ENCODE data around the gene RAB3GAP1.

The RAB3GAP1 gene

GRCh38 chr2:135037831-135038230, 14.3 kb upstream of the RAB3GAP1 start:
- TF ChIP-seq GATA2 (IDR thresholded peaks at IDR 0.05; ENCODE audit: low read depth, low read length) (no peak), GATA3 (IDR thresholded peaks at IDR 0.05; ENCODE audit: low read depth, low read length) (no peak)

- no peak for TF ChIP-seq GATA3 (IDR thresholded peaks at IDR 0.05; ENCODE audit: low read depth, low read length)
- TF ChIP-seq GATA2 (IDR thresholded peaks at IDR 0.05; ENCODE audit: low read depth, low read length) = no peak
Measured at GRCh38 chr2:135043345-135043744, 8.7 kb upstream of the RAB3GAP1 start.

- no peak for TF ChIP-seq GATA3 (IDR thresholded peaks at IDR 0.05; ENCODE audit: low read depth, low read length)
- no peak for TF ChIP-seq GATA2 (IDR thresholded peaks at IDR 0.05; ENCODE audit: low read depth, low read length)
Measured at GRCh38 chr2:135047300-135047699, 4.8 kb upstream of the RAB3GAP1 start, which contains the start of gene MAP3K19. MAP3K19 (minus strand) TSS chr2:135047447; CDS start chr2:135024647, 22,800 bp downstream.

- TF ChIP-seq GATA2 (IDR thresholded peaks at IDR 0.05; ENCODE audit: low read depth, low read length) (no peak), GATA3 (IDR thresholded peaks at IDR 0.05; ENCODE audit: low read depth, low read length) (no peak)
Measured at GRCh38 chr2:135048122-135048521, 4.0 kb upstream of the RAB3GAP1 start.

GRCh38 chr2:135050132-135050531, 2.0 kb upstream of the RAB3GAP1 start:
- TF ChIP-seq GATA2 (IDR thresholded peaks at IDR 0.05; ENCODE audit: low read depth, low read length) (no peak), GATA3 (IDR thresholded peaks at IDR 0.05; ENCODE audit: low read depth, low read length) (no peak)

GRCh38 chr2:135050684-135051083, 1.4 kb upstream of the RAB3GAP1 start:
- TF ChIP-seq GATA2 (IDR thresholded peaks at IDR 0.05; ENCODE audit: low read depth, low read length) = no peak
- TF ChIP-seq GATA3 (IDR thresholded peaks at IDR 0.05; ENCODE audit: low read depth, low read length) = no peak

GRCh38 chr2:135052997-135053474, 944 bp downstream of the RAB3GAP1 start:
- no peak for TF ChIP-seq GATA2 (IDR thresholded peaks at IDR 0.05; ENCODE audit: low read depth, low read length)
- TF ChIP-seq GATA3 (IDR thresholded peaks at IDR 0.05; ENCODE audit: low read depth, low read length) = no peak

- TF ChIP-seq GATA2 (IDR thresholded peaks at IDR 0.05; ENCODE audit: low read depth, low read length) (no peak), GATA3 (IDR thresholded peaks at IDR 0.05; ENCODE audit: low read depth, low read length) (no peak)
Measured at GRCh38 chr2:135055182-135055786, 3.2 kb downstream of the RAB3GAP1 start.

GRCh38 chr2:135056790-135057189, 4.7 kb downstream of the RAB3GAP1 start:
- TF ChIP-seq GATA3 (IDR thresholded peaks at IDR 0.05; ENCODE audit: low read depth, low read length) (no peak), GATA2 (IDR thresholded peaks at IDR 0.05; ENCODE audit: low read depth, low read length) (no peak)

GRCh38 chr2:135059577-135059976, 7.5 kb downstream of the RAB3GAP1 start:
- TF ChIP-seq GATA2 (IDR thresholded peaks at IDR 0.05; ENCODE audit: low read depth, low read length) = no peak
- TF ChIP-seq GATA3 (IDR thresholded peaks at IDR 0.05; ENCODE audit: low read depth, low read length) = no peak

GRCh38 chr2:135063210-135063609, 11.1 kb downstream of the RAB3GAP1 start:
- no peak for TF ChIP-seq GATA3 (IDR thresholded peaks at IDR 0.05; ENCODE audit: low read depth, low read length)
- TF ChIP-seq GATA2 (IDR thresholded peaks at IDR 0.05; ENCODE audit: low read depth, low read length) = no peak

- TF ChIP-seq GATA3 (IDR thresholded peaks at IDR 0.05; ENCODE audit: low read depth, low read length) (no peak), GATA2 (IDR thresholded peaks at IDR 0.05; ENCODE audit: low read depth, low read length) (no peak)
Measured at GRCh38 chr2:135064149-135064548, 12.1 kb downstream of the RAB3GAP1 start.

GRCh38 chr2:135066710-135067109, 14.6 kb downstream of the RAB3GAP1 start:
- TF ChIP-seq GATA3 (IDR thresholded peaks at IDR 0.05; ENCODE audit: low read depth, low read length) (no peak), GATA2 (IDR thresholded peaks at IDR 0.05; ENCODE audit: low read depth, low read length) (no peak)

GRCh38 chr2:135072125-135072997, 20.3 kb downstream of the RAB3GAP1 start:
- no peak for TF ChIP-seq GATA3 (IDR thresholded peaks at IDR 0.05; ENCODE audit: low read depth, low read length)
- TF ChIP-seq GATA2 (IDR thresholded peaks at IDR 0.05; ENCODE audit: low read depth, low read length) = no peak

- TF ChIP-seq GATA2 (IDR thresholded peaks at IDR 0.05; ENCODE audit: low read depth, low read length) (no peak), GATA3 (IDR thresholded peaks at IDR 0.05; ENCODE audit: low read depth, low read length) (no peak)
Measured at GRCh38 chr2:135074216-135074615, 22.1 kb downstream of the RAB3GAP1 start.

All from SH-SY5Y (cell line).